NCI-H2107 treated with DMSO at 0.1 percent for 48 hours (cell line): ENCODE results near the gene KCNJ10.

Source experiments
- DNase-seq: peaks from one replicate; lab custom pipeline; 2025; ENCODE audit not compliant: unreplicated experiment; lab: John Stamatoyannopoulos, UW

Gene KCNJ10

GRCh38 chr1:160084771-160085321 lies 14.9 kb upstream of the KCNJ10 start:
- DNase-seq, result no peak

- peak; percentile 52 for DNase-seq
These were observed 14.2 kb upstream of the KCNJ10 start for GRCh38 chr1:160083968-160084770.

- no peak for DNase-seq
These were observed 13.0 kb upstream of the KCNJ10 start for GRCh38 chr1:160082926-160083325.

GRCh38 chr1:160082487-160082886 lies 12.5 kb upstream of the KCNJ10 start:
- DNase-seq, result no peak

- no peak for DNase-seq
These were observed 11.4 kb upstream of the KCNJ10 start, which contains the start of gene KCNJ9 for GRCh38 chr1:160081261-160081936. Gene KCNJ9, plus strand, starts transcription at chr1:160081538. Its CDS starts 2,493 bp downstream, at chr1:160084031.

- no peak for DNase-seq
These were observed 10.6 kb upstream of the KCNJ10 start for GRCh38 chr1:160080381-160081100.

GRCh38 chr1:160079448-160079847 lies 9.5 kb upstream of the KCNJ10 start:
- no peak for DNase-seq

- no peak for DNase-seq
These were observed 8.7 kb upstream of the KCNJ10 start for GRCh38 chr1:160078512-160079195.

GRCh38 chr1:160077486-160077885 lies 7.5 kb upstream of the KCNJ10 start:
- DNase-seq, result no peak

- no peak for DNase-seq
These were observed 6.3 kb upstream of the KCNJ10 start for GRCh38 chr1:160076295-160076694.

- no peak for DNase-seq
These were observed 5.9 kb upstream of the KCNJ10 start for GRCh38 chr1:160075836-160076235.

GRCh38 chr1:160074865-160075264 lies 4.9 kb upstream of the KCNJ10 start:
- no peak for DNase-seq

GRCh38 chr1:160071289-160071688 lies 1.3 kb upstream of the KCNJ10 start:
- DNase-seq, result no peak

- DNase-seq, result peak; percentile 24
These were observed 543 bp upstream of the KCNJ10 start for GRCh38 chr1:160070243-160071163.

- no peak for DNase-seq
These were observed 1.7 kb downstream of the KCNJ10 start for GRCh38 chr1:160068225-160068624.

GRCh38 chr1:160066829-160067745 lies 2.9 kb downstream of the KCNJ10 start:
- DNase-seq, result no peak

- DNase-seq, result no peak
These were observed 5.2 kb downstream of the KCNJ10 start for GRCh38 chr1:160064746-160065145.

GRCh38 chr1:160064164-160064563 lies 5.8 kb downstream of the KCNJ10 start:
- DNase-seq, result no peak

GRCh38 chr1:160063176-160063575 lies 6.8 kb downstream of the KCNJ10 start:
- no peak for DNase-seq
